Breast epithelium (tissue), 3 donors: Measurements from ENCODE around the gene ATP2C2.

Experiments used
- POLR2A ChIP-seq: fragments of 450-650 bp; IDR thresholded peaks from one replicate; pipeline ENCODE4 v1.6.1; 2016; ENCODE audit warnings: antibody characterized with exemption, mild to moderate bottlenecking, moderate library complexity
- TF ChIP-seq, protein P1 (sequence below), 3 donors: fragments of 450-650 bp; IDR thresholded peaks; one replicate each; pipeline ENCODE4 v1.5.1; 2016 to 2017; ENCODE audit warnings: antibody characterized with exemption in 3 of 3, mild to moderate bottlenecking in 3 of 3, moderate library complexity in 3 of 3

- TF ChIP-seq, protein P1, sequence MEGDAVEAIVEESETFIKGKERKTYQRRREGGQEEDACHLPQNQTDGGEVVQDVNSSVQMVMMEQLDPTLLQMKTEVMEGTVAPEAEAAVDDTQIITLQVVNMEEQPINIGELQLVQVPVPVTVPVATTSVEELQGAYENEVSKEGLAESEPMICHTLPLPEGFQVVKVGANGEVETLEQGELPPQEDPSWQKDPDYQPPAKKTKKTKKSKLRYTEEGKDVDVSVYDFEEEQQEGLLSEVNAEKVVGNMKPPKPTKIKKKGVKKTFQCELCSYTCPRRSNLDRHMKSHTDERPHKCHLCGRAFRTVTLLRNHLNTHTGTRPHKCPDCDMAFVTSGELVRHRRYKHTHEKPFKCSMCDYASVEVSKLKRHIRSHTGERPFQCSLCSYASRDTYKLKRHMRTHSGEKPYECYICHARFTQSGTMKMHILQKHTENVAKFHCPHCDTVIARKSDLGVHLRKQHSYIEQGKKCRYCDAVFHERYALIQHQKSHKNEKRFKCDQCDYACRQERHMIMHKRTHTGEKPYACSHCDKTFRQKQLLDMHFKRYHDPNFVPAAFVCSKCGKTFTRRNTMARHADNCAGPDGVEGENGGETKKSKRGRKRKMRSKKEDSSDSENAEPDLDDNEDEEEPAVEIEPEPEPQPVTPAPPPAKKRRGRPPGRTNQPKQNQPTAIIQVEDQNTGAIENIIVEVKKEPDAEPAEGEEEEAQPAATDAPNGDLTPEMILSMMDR (IDR thresholded peaks at IDR 0.05): no peak
- TF ChIP-seq POLR2A: no peak
Observed at GRCh38 chr16:84502581-84502980, 134.2 kb downstream of the ATP2C2 start.
